H1 (cell line): ENCODE results near the gene HEPHL1.

Experiments
- BCL11A ChIP-seq, 2 experiments: IDR thresholded peaks; one replicate each; pipeline ENCODE4 v1.6.1; 2011; ENCODE audit warnings: low read depth in 2 of 2, low read length in 2 of 2, mild to moderate bottlenecking in 2 of 2
- CEBPB ChIP-seq: IDR thresholded peaks from 2 replicates; pipeline ENCODE4 v1.6.1; 2012; ENCODE audit warnings: low read depth, low read length
- CREB1 ChIP-seq: IDR thresholded peaks from 2 replicates; pipeline ENCODE4 v1.6.1; 2012; ENCODE audit warnings: inconsistent platforms
- CTCF ChIP-seq, 3 experiments: IDR thresholded peaks; 1 replicate in 2 of 3; 2 replicates in 1 of 3; pipeline versions ENCODE4 v1.5.1 to v1.6.1; 2011; ENCODE audit warnings: low read length in 3 of 3, mild to moderate bottlenecking in 3 of 3, inconsistent platforms in 2 of 3, low read depth in 1 of 3, moderate library complexity in 1 of 3; ENCODE audit not compliant: insufficient read depth in 1 of 3; ENCODE audit errors: control extremely low read depth in 1 of 3
- EP300 ChIP-seq, 2 experiments: IDR thresholded peaks; 1 replicate in 1 of 2; 2 replicates in 1 of 2; pipeline ENCODE4 v1.6.1; 2011 to 2012; ENCODE audit warnings: low read depth in 2 of 2, low read length in 2 of 2, mild to moderate bottlenecking in 2 of 2, borderline replicate concordance in 1 of 2, inconsistent platforms in 1 of 2, moderate library complexity in 1 of 2
- HDAC2 ChIP-seq, 2 experiments: fragments of 300-600 bp in 1 of 2; sonication (generic) in 1 of 2; IDR thresholded peaks; 2 replicates each; pipeline ENCODE4 v1.6.1; 2011 to 2012; ENCODE audit warnings: low read depth in 2 of 2, low read length in 2 of 2, mild to moderate bottlenecking in 2 of 2, moderate library complexity in 2 of 2, borderline replicate concordance in 1 of 2, inconsistent platforms in 1 of 2
- POLR2AphosphoS5 ChIP-seq: IDR thresholded peaks from 2 replicates; pipeline ENCODE4 v1.6.1; 2011; ENCODE audit warnings: low read depth, low read length
- RXRA ChIP-seq: IDR thresholded peaks from 2 replicates; pipeline ENCODE4 v1.6.1; 2011; ENCODE audit warnings: low read depth, mild to moderate bottlenecking, low read length, moderate library complexity; ENCODE audit not compliant: insufficient read depth
- TF ChIP-seq, protein P1 (sequence below): IDR thresholded peaks from 2 replicates; pipeline ENCODE4 v1.6.1; 2012; ENCODE audit warnings: low read length, inconsistent platforms
- TF ChIP-seq, protein P2 (sequence below): IDR thresholded peaks from 2 replicates; pipeline ENCODE4 v1.6.1; 2012; ENCODE audit warnings: inconsistent platforms

DNA sequence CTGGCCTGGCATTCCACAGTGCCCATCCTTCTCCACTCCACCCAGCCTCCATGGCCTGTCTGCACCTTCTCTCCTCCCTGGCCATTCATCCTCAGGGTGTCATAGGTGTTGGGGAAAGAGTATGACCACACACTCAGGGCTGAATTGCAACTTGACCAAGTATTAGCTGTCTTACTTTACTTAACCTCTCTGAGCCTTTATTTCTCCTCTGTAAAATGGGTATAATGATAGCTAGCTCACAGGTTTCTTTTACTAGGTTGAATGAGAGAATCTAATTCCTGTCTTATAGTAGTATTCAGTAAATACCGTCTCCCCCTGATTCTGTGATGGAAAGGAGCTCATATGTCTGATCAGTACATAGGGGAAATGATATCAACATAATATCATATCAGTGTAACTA lies 123.5 kb downstream of the HEPHL1 start:
- TF ChIP-seq EP300 (IDR thresholded peaks at IDR 0.05; ENCODE audit: borderline replicate concordance in 1 of 2, low read depth in 2 of 2, low read length in 2 of 2) (no peak), HDAC2 (IDR thresholded peaks at IDR 0.05; ENCODE audit: borderline replicate concordance in 1 of 2, low read depth in 2 of 2, low read length in 2 of 2) (no peak), CTCF (IDR thresholded peaks at IDR 0.05; ENCODE audit: control extremely low read depth in 1 of 3, insufficient read depth in 1 of 3, low read depth in 1 of 3, low read length in 3 of 3) (no peak), CEBPB (no peak), BCL11A (IDR thresholded peaks at IDR 0.05; ENCODE audit: low read depth in 2 of 2, low read length in 2 of 2) (no peak), RXRA (no peak), POLR2AphosphoS5 (no peak), CREB1 (no peak)
- TF ChIP-seq, protein P1, sequence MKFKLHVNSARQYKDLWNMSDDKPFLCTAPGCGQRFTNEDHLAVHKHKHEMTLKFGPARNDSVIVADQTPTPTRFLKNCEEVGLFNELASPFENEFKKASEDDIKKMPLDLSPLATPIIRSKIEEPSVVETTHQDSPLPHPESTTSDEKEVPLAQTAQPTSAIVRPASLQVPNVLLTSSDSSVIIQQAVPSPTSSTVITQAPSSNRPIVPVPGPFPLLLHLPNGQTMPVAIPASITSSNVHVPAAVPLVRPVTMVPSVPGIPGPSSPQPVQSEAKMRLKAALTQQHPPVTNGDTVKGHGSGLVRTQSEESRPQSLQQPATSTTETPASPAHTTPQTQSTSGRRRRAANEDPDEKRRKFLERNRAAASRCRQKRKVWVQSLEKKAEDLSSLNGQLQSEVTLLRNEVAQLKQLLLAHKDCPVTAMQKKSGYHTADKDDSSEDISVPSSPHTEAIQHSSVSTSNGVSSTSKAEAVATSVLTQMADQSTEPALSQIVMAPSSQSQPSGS: no peak
- TF ChIP-seq, protein P2, sequence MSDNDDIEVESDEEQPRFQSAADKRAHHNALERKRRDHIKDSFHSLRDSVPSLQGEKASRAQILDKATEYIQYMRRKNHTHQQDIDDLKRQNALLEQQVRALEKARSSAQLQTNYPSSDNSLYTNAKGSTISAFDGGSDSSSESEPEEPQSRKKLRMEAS: no peak
